ENCODE results near the gene GNAZ. TPM values are rescaled to one million over a fixed set of nuclear protein-coding genes. Genes with fewer than 3 reads are reported as not detected.

The GNAZ gene
- total RNA-seq, 1 experiment from 2014 or later, result 11.1 TPM

DNA sequence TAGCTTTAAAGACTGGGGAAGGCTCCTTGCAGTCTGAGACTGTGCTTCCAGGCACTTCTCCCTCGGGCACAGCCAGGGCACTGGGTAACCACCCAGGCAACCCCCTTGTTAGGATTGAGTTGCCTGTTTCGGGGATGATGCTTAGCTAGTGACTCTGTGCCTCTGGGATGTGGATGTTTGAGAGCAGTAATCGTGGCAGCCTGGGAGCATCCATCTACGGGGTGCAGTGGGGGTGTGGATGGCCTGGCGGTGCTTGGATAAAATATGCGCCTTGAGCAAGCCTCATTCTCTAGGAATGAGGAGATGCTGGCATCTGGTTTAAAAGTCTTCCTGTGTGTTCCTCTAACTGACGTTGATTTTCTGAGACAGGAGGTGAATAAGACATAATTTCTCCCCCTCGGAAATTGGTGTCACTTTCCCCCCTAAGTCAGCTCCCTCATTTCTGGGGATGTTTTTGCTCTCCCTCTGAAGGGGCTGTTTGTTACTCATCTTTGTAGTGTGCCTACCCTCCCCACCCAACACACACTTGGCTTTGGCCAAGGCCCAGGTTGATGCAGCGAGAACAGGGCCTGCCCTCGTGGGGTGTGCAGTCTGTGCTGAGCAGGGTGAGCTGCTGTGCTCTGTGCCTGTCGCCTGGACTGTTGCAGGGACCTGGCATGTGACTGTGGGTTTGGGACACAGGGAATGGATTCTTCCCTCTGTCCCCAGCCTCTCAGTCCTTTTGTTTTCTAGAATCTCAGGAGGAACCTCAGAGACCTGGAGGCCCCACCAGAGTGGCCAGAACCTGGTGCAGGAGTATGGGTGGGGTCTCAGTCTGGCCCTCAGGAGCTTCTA lies 2.0 kb downstream of the GNAZ start:
- H3K27ac ChIP-seq (ENCODE audit: low read depth, low read length), result no peak overlapping the region
- POLR2A ChIA-PET, result no interaction called here
- BruUV-seq (replicated peaks), result no TSS peak

More for the DNA sequence above, 2.0 kb downstream of the GNAZ start:
- no peaks in the 10 kb centered on the region for H3K9me2 ChIP-seq (ENCODE audit: insufficient read depth)
- RAD21 ChIA-PET (ENCODE audit: low non-redundant PET in 1 of 2, low total read pairs in 2 of 2, uncharacterized antibody in 2 of 2, unreplicated experiment in 2 of 2), result no interaction called here
- no peak overlapping the region for H3K4me2 ChIP-seq (ENCODE audit: low read length)
- DNase-seq (ENCODE audit: low read depth, low spot score) (no peak), ATAC-seq (no peak)
- H2AFZ ChIP-seq (ENCODE audit: low read depth, low read length, poor library complexity, severe bottlenecking), result no peak overlapping the region
- no peak for TF ChIP-seq ELF1 (IDR thresholded peaks at IDR 0.05; ENCODE audit: borderline replicate concordance, low read depth)
- TF ChIP-seq RAD21 (IDR thresholded peaks at IDR 0.05; ENCODE audit: low read depth), result no peak
- TF ChIP-seq, protein P1, sequence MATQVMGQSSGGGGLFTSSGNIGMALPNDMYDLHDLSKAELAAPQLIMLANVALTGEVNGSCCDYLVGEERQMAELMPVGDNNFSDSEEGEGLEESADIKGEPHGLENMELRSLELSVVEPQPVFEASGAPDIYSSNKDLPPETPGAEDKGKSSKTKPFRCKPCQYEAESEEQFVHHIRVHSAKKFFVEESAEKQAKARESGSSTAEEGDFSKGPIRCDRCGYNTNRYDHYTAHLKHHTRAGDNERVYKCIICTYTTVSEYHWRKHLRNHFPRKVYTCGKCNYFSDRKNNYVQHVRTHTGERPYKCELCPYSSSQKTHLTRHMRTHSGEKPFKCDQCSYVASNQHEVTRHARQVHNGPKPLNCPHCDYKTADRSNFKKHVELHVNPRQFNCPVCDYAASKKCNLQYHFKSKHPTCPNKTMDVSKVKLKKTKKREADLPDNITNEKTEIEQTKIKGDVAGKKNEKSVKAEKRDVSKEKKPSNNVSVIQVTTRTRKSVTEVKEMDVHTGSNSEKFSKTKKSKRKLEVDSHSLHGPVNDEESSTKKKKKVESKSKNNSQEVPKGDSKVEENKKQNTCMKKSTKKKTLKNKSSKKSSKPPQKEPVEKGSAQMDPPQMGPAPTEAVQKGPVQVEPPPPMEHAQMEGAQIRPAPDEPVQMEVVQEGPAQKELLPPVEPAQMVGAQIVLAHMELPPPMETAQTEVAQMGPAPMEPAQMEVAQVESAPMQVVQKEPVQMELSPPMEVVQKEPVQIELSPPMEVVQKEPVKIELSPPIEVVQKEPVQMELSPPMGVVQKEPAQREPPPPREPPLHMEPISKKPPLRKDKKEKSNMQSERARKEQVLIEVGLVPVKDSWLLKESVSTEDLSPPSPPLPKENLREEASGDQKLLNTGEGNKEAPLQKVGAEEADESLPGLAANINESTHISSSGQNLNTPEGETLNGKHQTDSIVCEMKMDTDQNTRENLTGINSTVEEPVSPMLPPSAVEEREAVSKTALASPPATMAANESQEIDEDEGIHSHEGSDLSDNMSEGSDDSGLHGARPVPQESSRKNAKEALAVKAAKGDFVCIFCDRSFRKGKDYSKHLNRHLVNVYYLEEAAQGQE (IDR thresholded peaks at IDR 0.05; ENCODE audit: low read depth), result no peak
- TF ChIP-seq SP1 (IDR thresholded peaks at IDR 0.05; ENCODE audit: low read depth), result no peak
- no peaks in the 10 kb centered on the region for H4K20me1 ChIP-seq (ENCODE audit: insufficient read depth)
- intact Hi-C loops (cut with micrococcal nuclease), result no loop called here
- CTCF ChIA-PET, result no interaction called here
- no peaks in the 10 kb centered on the region for H3K36me3 ChIP-seq (ENCODE audit: control insufficient read depth in 1 of 2, insufficient read depth in 2 of 2, low read length in 2 of 2)
- no peaks in the 10 kb centered on the region for H3K27me3 ChIP-seq (ENCODE audit: insufficient read depth, low read length)
- no peak overlapping the region for H3K9ac ChIP-seq (ENCODE audit: low read length)
- peaks cover 11 to 43% of the 10 kb centered on the region in 2 experiments for H3K4me1 ChIP-seq (ENCODE audit: control insufficient read depth in 1 of 2, insufficient read depth in 2 of 2, low read length in 2 of 2)
- H3K4me3 ChIP-seq (replicated peaks in 1 of 2; ENCODE audit: low read depth in 1 of 2, low read length in 2 of 2), result no peak overlapping the region
- H3K79me2 ChIP-seq (ENCODE audit: insufficient read depth, low read length), result no peaks in the 10 kb centered on the region
- H3K9me3 ChIP-seq (ENCODE audit: control insufficient read depth in 1 of 2, insufficient read depth in 1 of 2, low read depth in 1 of 2, low read length in 2 of 2), result no peaks in the 10 kb centered on the region

All from HCT116 (cell line).